Dedifferentiated amniotic fluid mesenchymal stem cell (primary cell): ENCODE data around the gene SLC38A1.
"Not testable (repeated sequence)": the region's sequence is repeated elsewhere in the genome, so short reads cannot be mapped to it uniquely, and the experiment has no call there.

ENCODE experiments used
- DNase-seq: peaks from one replicate; pipeline ENCODE4 v3.0.0-alpha.2; 2016; ENCODE audit errors: extremely low spot score

Gene SLC38A1

GRCh38 chr12:46264057-46264456 is 4.8 kb downstream of the SLC38A1 start:
- DNase-seq: peak; percentile 20

GRCh38 chr12:46263140-46264016 is 5.5 kb downstream of the SLC38A1 start:
- DNase-seq: no peak

GRCh38 chr12:46261646-46262045 is 7.2 kb downstream of the SLC38A1 start:
- no peak for DNase-seq

- DNase-seq: no peak
Observed at GRCh38 chr12:46260913-46261476, 7.8 kb downstream of the SLC38A1 start.

- DNase-seq: peak; percentile 86
Observed at GRCh38 chr12:46260124-46260912, 8.5 kb downstream of the SLC38A1 start.

- DNase-seq: no peak
Observed at GRCh38 chr12:46259713-46260112, 9.1 kb downstream of the SLC38A1 start.

GRCh38 chr12:46259071-46259470 is 9.8 kb downstream of the SLC38A1 start:
- DNase-seq: no peak

GRCh38 chr12:46258129-46258528 is 10.7 kb downstream of the SLC38A1 start:
- DNase-seq: no peak

- no peak for DNase-seq
Observed at GRCh38 chr12:46256942-46257341, 11.9 kb downstream of the SLC38A1 start.

- no peak for DNase-seq
Observed at GRCh38 chr12:46253544-46254162, 15.2 kb downstream of the SLC38A1 start.

- DNase-seq: not testable (repeated sequence)
Observed at GRCh38 chr12:46251994-46252393, 16.8 kb downstream of the SLC38A1 start.

GRCh38 chr12:46249960-46250359 is 18.9 kb downstream of the SLC38A1 start:
- DNase-seq: not testable (repeated sequence)

- no peak for DNase-seq
Observed at GRCh38 chr12:46246021-46246700, 22.7 kb downstream of the SLC38A1 start.

GRCh38 chr12:46244997-46245396 is 23.8 kb downstream of the SLC38A1 start:
- DNase-seq: no peak

- DNase-seq: no peak
Observed at GRCh38 chr12:46244273-46244915, 24.4 kb downstream of the SLC38A1 start.

- DNase-seq: no peak
Observed at GRCh38 chr12:46242569-46242968, 26.3 kb downstream of the SLC38A1 start.

GRCh38 chr12:46240436-46240835 is 28.4 kb downstream of the SLC38A1 start:
- no peak for DNase-seq

GRCh38 chr12:46238821-46239220 is 30.0 kb downstream of the SLC38A1 start:
- no peak for DNase-seq

- DNase-seq: no peak
Observed at GRCh38 chr12:46237371-46238045, 31.3 kb downstream of the SLC38A1 start.

- no peak for DNase-seq
Observed at GRCh38 chr12:46234000-46234399, 34.8 kb downstream of the SLC38A1 start.
